GM12874 (cell line): ENCODE results near the gene PIP4K2A.

Experiments
- CTCF ChIP-seq: IDR thresholded peaks from 2 replicates; pipeline ENCODE4 v1.5.1; 2011; ENCODE audit warnings: low read depth, mild to moderate bottlenecking, control low read depth, low read length, moderate library complexity; ENCODE audit not compliant: insufficient read depth

The PIP4K2A gene

GRCh38 chr10:22699976-22700375 is 14.4 kb downstream of the PIP4K2A start:
- no peak for TF ChIP-seq CTCF

- TF ChIP-seq CTCF = no peak
Measured at GRCh38 chr10:22698941-22699440, 15.4 kb downstream of the PIP4K2A start.

GRCh38 chr10:22697800-22698199 is 16.6 kb downstream of the PIP4K2A start:
- no peak for TF ChIP-seq CTCF

- TF ChIP-seq CTCF = no peak
Measured at GRCh38 chr10:22697101-22697500, 17.3 kb downstream of the PIP4K2A start.

GRCh38 chr10:22693860-22694259 is 20.5 kb downstream of the PIP4K2A start:
- TF ChIP-seq CTCF = no peak

GRCh38 chr10:22693371-22693784 is 21.0 kb downstream of the PIP4K2A start:
- TF ChIP-seq CTCF = no peak

GRCh38 chr10:22690614-22691431 is 23.6 kb downstream of the PIP4K2A start:
- TF ChIP-seq CTCF = no peak
